Stimulated activated CD8-positive, alpha-beta memory T cell treated with anti-CD3 and anti-CD28 coated beads, Interleukin-15, amount 100 ng/mL, for 24 hours (primary cell): ENCODE results near the gene OS9.
"Not testable (repeated sequence)": the region's sequence is repeated elsewhere in the genome, so short reads cannot be mapped to it uniquely, and the experiment has no call there.

Experiments used
- DNase-seq: peaks from one replicate; pipeline ENCODE4 v3.0.0-alpha.2; 2020; ENCODE audit warnings: low read depth

The OS9 gene

DNA sequence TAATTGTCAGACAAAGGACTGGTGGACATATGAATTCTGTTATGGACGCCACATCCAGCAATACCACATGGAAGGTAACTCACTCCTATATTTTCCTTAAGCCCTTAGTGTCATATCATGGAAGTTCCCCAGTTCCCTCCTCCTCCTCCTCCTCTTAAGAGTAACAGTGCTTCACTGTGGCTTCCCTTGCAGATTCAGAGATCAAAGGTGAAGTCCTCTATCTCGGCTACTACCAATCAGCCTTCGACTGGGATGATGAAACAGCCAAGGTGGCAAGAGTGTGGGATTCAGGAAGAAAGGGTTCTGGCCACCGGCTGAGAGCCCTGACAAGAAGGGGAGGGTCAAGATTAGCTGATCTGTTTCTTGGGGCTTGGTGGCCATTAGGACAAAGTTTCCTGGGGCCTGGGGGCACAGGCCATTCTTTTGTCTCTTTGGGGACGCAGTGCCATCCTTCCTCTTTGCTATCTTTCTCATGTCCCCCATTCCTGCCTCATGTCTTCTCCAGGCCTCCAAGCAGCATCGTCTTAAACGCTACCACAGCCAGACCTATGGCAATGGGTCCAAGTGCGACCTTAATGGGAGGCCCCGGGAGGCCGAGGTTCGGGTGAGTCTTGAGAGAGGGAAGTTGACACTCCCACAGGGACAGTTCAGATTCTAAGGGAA lies 2.0 kb downstream of the OS9 start:
- DNase-seq, result no peak

DNA sequence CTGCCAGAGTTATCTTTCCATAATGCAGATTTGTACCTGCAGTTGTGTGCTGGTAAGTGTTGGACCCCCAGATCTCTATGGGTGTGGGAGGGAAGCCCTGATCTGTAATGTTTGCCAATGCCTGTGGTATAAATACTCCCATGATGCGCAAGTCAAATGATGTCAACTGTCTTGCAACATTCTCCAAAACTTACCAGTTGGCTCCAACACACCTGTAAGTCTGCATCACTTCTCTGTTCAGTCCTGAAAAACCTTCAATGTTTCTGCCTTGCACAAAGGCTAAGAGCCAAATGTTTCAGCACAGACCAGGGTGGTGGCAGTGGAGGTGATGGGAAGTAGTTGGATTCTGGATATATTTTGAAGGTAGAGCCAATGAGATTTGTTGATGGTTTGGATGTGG lies 3.1 kb downstream of the OS9 start:
- no peak for DNase-seq

DNA sequence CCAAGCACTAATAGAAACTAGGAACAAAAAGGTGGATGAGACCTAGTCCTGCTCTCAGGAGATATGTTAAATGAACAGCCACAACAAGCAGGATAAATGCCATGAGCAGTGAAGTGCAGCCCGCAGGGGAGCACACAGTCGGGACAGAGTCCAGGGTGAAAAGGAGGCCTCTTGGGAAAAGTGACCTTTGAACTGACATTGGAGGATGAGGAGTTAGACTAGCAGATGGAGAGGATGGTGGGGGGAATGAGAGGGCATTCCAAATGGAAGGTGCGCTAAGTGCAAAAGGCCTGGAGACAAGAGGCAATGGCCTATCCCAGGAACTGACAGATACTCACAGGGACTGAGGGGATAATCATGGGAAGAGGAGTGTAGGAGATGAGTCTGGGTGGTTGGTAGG lies 4.5 kb downstream of the OS9 start:
- no peak for DNase-seq

DNA sequence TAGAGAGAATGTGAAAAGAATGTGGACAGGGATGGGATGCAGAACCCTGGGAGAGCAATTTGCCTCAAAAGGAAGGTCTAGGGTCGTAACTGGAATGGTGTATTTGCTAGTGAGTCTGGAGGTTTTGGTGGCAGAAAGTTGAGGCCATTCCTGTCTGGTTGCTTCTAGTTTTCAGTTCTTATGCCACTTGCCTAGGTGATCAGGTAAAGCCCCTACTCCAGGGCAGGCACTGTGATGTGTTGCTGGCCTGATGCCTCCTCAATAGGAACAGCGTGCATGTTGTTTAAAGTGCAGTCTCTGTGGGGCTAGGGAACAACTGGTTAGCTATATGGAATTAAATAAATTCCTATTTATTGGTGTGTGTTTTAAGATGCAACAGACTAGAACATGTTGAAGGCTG lies 6.4 kb downstream of the OS9 start:
- DNase-seq, result no peak

DNA sequence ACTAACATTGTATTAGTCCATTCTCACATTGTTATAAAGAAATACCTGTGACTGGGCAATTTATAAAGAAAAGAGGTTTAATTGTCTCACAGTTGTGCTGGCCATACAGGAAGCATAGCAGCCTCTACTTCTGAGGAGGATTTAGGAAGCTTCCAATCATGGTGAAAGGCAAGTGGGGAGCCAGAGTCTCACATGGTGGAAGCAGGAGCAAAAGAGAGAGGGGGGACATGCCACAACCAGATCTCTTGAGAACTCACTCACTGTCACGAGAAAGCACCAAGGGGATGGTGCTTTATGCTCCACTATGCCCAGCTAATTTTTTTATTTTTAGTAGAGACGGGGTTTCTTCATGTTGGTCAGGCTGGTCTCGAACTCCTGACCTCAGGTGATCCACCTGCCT lies 13.3 kb downstream of the OS9 start:
- no peak for DNase-seq

DNA sequence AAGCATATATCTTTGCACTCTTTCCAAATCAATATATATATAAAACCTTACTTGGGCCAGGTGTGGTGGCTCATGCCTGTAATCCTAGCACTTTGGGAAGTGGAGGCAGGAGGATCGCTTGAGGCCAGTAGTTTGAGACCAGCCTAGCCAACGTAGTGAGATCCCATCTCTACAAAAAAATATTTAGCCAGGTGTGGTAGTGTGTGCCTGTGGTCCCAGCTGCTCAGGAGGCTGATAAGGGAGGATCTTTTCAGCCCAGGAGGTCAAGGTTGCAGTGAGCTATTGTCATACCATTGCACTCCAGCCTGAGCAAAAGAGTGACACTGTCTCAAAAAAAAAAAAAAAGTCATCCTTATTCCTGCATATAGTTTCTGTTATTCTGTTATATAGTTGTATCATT lies 14.4 kb downstream of the OS9 start:
- no peak for DNase-seq

DNA sequence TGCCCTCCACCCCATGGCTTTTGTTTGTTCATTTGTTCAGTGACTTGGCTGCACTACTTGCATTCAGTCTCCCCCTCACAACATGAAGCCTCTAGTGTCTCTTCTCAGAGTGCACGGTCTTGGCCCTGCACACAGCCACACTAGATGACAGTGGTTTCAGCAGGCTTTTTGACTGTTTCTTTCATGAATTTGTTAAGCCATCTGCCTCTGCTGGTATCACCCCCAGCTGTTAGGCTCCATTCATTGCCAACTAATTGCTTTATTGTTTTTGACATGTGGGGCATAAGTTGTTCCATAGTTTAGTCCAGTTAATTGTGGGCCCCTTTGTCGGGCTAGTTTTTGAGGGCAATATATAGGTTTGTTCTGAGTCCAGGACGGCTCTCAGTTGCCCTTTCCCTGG lies 18.8 kb downstream of the OS9 start:
- no peak for DNase-seq

DNA sequence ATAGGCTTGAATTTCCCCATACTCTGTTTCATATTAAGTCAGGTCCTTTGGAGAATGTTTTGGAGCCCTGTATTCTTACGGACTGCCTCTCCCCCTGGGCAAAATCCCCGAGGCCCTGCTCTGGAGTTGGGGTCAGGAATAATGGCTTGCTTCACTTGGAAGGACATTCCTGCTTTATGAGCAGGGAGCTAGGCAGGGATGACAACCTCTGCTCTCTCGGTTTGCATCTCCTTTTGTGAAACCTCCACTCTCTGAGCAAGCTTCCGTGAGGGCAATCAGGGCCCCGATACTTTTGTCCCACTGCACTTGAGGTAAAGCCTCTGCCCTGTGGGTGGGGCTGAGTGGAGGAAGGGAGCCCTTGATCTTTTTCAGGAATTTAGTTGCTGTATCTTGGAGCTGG lies 19.3 kb downstream of the OS9 start:
- no peak for DNase-seq

DNA sequence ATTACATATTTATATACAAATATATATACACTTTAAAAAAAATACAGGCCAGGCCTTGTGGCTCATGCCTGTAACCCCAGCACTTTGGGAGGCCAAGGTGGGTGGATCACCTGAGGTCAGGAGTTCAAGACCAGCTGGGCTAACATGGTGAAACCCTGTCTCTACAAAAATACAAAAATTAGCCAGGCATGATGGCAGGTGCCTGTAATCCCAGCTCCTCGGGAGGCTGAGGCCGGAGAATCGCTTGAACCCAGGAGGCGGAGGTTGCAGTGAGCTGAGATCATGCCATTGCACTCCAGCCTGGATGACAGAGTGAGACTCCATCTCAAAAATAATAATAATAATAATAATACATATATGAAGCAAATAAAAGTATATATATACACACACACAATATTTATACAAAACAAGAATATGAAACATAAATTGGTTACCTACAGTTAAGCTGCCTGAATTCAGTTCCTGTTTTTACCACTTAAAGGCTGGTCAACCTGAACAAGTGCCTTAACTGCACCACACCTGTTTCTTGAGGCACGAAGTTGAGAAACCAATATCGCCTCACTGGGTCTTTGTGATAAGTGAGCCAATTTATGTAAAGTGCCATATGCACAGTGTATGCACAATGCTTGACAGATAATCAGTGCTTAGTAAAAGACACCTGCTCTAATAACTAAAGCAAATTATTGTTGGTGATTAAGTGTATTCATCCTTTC lies 21.3 kb downstream of the OS9 start:
- not testable (repeated sequence) for DNase-seq

DNA sequence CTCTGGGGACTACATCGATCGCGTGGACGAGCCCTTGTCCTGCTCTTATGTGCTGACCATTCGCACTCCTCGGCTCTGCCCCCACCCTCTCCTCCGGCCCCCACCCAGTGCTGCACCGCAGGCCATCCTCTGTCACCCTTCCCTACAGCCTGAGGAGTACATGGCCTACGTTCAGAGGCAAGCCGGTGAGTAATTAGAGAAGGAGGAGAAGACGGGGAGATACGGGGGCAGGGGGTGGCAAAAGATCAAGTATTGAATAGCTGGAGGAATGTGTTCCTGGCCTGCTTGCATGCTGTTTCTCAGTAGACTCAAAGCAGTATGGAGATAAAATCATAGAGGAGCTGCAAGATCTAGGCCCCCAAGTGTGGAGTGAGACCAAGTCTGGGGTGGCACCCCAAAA lies 21.9 kb downstream of the OS9 start:
- DNase-seq, result no peak

DNA sequence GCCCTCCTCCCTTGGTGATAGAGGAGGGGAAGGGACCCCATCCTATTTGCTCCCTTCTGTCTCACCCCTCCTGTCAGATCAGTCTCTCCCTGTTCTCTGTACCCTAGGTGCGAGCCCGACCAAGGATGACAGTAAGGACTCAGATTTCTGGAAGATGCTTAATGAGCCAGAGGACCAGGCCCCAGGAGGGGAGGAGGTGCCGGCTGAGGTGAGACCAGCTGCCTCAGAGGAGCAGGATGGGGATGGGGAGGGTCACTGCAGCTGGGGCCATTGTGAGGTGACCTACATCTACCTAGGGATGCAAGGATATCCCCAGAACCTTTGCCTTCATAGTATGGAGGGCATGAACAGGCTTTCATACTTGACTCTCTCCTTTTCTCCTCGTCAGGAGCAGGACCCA lies 22.4 kb downstream of the OS9 start:
- DNase-seq, result no peak

DNA sequence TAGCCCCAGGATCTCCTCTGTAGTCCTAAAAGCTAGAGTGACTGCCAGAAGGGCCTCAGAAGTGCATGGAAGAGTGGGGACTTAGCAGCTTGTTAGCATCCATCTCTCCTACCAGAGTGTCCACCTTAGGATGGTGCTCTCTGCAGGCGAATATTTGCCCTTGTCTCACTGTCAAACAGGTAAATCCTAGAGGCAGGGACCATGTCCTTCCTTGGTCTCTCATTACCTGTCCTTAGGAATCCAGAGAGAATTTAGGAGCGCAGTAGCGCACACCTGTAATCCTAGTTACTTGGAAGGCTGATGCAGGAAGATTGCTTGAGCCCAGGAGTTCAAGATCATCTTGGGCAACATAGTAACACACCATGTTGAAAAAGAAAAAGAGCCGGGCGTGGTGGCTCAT lies 23.2 kb downstream of the OS9 start:
- no peak for DNase-seq

DNA sequence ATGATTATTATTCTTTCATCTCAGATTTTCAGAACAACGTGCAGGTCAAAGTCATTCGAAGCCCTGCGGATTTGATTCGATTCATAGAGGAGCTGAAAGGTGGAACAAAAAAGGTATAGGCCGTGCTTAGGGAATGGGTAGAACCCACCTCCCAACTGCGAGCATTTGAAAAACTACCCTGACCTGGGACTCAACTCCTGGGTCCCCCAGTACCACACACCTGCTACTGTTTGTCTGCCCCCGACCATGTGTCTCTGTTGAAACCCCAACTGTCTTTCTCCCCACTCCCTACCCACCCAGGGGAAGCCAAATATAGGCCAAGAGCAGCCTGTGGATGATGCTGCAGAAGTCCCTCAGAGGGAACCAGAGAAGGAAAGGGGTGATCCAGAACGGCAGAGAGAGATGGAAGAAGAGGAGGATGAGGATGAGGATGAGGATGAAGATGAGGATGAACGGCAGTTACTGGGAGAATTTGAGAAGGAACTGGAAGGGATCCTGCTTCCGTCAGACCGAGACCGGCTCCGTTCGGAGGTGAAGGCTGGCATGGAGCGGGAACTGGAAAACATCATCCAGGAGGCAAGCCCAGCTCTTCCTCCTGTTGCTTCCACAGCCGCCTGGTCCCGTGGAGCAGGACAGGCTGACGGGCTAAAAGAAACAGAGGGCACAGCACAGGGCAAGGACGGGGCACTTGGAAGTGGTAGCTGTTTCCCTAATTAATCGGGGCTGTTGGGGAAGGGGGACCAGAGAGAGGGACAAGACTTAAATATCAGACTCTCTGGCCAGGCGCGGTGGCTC lies 24.1 kb downstream of the OS9 start:
- DNase-seq, result no peak

DNA sequence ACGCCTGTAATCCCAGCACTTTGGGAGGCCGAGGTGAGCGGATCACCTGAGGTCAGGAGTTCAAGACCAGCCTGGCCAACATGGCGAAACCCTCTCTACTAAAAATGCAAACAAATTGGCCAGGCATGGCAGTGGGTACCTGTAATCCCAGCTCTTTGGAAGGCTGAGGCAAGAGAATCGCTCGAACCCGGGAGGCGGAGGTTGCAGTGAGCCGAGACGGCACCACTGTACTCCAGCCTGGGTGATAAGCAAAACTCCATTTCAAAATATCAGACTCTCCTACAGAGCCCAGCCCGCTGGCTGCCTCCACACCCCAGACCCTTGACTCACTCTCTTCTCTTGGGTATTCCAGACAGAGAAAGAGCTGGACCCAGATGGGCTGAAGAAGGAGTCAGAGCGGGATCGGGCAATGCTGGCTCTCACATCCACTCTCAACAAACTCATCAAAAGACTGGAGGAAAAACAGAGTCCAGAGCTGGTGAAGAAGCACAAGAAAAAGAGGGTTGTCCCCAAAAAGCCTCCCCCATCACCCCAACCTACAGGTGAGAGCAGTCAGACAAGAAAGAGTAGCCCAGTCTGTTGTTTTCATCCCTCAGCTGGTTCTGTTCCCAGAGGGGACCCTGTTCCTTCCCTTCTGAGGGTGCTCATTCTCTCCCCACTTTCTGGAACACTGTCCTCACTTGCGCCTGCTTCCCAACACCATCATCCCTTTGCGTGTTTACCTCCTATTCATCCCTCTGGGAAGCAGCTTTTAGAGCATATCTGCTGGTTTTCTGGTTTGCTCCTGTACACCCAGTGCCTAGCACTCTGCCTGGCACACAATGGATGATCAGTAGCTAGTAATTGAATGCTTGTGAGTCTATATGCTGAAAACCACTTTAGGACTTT lies 25.0 kb downstream of the OS9 start:
- no peak for DNase-seq

DNA sequence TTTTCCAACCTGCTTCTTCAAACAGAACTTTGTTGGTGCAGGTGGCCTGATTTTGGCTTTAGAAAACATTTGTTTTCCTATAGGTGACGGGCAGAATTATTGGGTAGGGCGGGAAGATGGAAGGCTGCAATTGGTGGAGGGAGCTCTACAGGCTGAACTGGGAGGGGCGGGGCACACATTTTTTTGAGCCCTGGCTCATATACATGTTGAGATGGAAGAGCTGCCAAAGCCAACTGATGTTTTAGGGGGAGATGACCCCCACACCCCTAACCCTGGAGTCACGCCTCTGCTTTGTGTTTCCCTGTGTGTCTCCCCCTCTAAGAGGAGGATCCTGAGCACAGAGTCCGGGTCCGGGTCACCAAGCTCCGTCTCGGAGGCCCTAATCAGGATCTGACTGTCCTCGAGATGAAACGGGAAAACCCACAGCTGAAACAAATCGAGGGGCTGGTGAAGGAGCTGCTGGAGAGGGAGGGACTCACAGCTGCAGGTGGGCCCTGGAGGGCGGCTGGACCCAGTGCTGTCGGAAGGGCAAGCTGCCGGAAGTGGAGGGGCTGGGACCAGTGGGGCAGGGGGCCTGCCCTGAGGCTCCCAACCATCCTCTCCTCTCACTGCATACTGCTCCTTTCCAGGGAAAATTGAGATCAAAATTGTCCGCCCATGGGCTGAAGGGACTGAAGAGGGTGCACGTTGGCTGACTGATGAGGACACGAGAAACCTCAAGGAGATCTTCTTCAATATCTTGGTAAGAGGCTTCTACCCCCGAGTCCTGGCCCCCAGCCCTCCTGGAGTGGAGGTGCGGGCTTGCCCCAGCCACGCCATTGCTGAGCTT lies 26.1 kb downstream of the OS9 start:
- no peak for DNase-seq

DNA sequence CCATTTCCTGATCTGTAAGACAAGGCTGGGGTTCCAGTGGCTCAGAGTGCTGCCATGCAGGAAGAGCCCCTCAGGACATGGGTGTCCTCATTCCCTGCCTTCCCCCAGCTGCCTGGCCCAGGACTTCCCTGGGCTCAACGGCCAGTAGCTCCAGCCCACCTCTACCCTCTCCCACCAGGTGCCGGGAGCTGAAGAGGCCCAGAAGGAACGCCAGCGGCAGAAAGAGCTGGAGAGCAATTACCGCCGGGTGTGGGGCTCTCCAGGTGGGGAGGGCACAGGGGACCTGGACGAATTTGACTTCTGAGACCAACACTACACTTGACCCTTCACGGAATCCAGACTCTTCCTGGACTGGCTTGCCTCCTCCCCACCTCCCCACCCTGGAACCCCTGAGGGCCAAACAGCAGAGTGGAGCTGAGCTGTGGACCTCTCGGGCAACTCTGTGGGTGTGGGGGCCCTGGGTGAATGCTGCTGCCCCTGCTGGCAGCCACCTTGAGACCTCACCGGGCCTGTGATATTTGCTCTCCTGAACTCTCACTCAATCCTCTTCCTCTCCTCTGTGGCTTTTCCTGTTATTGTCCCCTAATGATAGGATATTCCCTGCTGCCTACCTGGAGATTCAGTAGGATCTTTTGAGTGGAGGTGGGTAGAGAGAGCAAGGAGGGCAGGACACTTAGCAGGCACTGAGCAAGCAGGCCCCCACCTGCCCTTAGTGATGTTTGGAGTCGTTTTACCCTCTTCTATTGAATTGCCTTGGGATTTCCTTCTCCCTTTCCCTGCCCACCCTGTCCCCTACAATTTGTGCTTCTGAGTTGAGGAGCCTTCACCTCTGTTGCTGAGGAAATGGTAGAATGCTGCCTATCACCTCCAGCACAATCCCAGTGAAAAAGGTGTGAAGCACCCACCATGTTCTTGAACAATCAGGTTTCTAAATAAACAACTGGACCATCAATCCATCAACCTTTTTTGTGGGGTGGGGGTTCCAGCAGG lies 27.0 kb downstream of the OS9 start:
- DNase-seq, result no peak

DNA sequence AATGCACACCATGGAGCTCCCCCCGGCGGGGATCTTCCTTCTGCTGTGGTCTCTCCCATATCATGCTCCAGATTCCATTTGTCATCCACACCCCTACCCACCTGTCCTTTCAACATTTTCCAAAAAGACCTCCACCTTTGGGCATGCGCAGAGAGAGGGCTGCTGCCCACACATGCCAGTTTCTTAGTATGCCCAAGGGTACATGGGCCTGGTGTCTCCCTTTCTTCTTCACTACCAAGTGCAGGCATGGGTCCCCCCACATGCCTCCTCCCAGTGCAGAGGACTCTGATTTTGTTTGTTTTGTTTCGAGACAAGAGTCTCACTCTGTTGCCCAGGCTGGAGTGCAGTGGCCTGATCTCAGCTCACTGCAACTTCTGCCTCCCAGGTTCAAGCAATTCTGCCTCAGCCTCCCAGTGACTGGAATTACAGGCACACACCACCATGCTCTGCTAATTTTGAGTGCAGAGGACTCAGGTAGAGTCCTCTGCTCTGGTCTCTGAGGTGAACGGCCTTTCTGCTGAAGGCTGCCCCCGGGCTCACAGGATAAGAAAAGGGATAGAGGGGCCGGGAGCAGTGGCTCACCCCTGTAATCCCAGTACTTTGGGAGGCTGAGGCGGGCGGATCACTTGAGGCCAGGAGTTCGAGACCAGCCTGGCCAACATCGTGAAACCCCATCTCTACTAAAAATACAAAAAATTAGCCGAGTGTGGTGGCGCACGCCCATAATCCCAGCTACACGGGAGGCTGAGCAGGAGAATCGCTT lies 28.1 kb downstream of the OS9 start:
- not testable (repeated sequence) for DNase-seq

DNA sequence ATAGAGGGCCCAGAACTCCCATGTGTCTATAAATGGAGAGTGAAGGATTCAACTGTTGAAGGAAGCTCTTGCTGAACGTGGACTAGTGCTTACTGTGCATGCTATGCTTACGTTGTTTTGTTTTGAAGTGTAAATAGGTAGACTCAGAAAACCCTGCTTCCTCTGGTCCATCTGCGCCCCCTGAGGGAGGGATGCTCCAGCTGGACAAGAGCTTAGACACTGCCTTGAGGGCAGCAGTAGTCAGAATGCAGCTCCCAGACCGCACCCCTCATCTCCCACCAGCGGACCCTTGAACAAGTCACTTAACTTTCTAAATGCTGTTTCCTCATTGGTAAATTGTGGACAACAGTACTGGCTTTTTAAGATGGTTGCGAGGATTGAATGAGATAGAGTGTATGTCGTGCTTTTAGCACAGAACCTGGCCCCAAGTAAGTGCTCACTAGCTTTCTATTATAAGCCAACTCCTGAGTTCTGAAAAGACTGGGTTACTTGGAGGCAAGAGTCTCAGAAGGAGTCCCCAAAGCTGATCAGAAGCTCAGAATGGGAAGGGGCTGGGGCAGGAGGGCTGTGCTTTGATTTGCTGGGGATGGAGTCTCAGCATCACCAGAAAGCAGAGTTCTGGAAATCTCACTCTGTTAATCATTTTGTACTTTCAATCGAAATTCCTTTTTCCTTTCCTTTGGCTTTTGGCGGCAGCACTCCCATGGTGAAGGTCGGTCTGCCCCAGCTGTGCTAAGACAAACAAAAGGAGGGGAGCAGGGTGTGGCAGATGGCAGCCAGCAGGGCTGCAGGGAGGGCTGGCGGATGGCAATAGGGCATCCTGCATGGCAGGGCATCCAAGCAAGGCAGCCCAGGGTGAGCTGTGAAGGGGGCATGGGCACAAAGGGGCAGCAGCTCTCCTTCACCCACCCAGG lies 29.0 kb downstream of the OS9 start:
- no peak for DNase-seq
